ENCODE results near the gene THOC7. TPM values are rescaled to one million over a fixed set of nuclear protein-coding genes. Genes with fewer than 3 reads are reported as not detected.

Gene THOC7
- total and polyA plus RNA-seq, 2 experiments from 2014 or later, result 61.7 to 67.3 TPM

DNA sequence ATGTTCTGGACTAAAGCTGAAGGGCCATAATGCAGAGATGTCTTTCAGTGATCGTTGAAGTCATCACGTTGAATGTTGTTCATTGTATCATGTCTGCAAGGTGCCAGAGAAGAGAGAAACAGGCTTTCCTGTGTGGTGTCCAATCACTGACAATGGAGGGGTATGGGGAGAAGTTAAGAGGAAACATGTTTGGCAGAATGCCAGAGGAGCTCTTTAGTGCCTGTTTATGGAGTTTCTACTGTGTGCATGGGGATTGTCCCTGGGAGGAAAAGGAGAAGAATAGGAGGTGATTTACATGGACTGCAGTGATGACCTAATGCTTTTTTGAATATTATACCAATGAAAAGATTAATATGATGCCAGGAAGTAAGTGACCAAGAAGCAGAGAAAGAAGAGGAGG lies 36.9 kb upstream of the THOC7 start:
- H3K79me2 ChIP-seq, result peaks cover 5% of the 10 kb centered on the region
- 65% methylated on average over 2 of the region's 2 CpGs for WGBS (ENCODE audit: low lambda C conversion rate, missing lambda C conversion rate)
- peaks cover 5% of the 10 kb centered on the region for H4K20me1 ChIP-seq (ENCODE audit: insufficient read depth, poor library complexity, severe bottlenecking)
- H3K4me3 ChIP-seq, result no peak overlapping the region
- no peak overlapping the region for H3K4me2 ChIP-seq
- no peaks in the 10 kb centered on the region for H3K27me3 ChIP-seq
- peak; percentile 20 for DNase-seq (ENCODE audit: low spot score)
- no peak overlapping the region for H3K27ac ChIP-seq
- H2AFZ ChIP-seq, result no peak overlapping the region
- no peaks in the 10 kb centered on the region for H3K9me3 ChIP-seq (ENCODE audit: low read depth)
- TF ChIP-seq EZH2 (IDR thresholded peaks at IDR 0.05; ENCODE audit: borderline replicate concordance) (no peak), EZH2phosphoT487 (IDR thresholded peaks at IDR 0.05; ENCODE audit: low read depth, severe bottlenecking, unreplicated experiment) (no peak)
- TF ChIP-seq, protein P1, sequence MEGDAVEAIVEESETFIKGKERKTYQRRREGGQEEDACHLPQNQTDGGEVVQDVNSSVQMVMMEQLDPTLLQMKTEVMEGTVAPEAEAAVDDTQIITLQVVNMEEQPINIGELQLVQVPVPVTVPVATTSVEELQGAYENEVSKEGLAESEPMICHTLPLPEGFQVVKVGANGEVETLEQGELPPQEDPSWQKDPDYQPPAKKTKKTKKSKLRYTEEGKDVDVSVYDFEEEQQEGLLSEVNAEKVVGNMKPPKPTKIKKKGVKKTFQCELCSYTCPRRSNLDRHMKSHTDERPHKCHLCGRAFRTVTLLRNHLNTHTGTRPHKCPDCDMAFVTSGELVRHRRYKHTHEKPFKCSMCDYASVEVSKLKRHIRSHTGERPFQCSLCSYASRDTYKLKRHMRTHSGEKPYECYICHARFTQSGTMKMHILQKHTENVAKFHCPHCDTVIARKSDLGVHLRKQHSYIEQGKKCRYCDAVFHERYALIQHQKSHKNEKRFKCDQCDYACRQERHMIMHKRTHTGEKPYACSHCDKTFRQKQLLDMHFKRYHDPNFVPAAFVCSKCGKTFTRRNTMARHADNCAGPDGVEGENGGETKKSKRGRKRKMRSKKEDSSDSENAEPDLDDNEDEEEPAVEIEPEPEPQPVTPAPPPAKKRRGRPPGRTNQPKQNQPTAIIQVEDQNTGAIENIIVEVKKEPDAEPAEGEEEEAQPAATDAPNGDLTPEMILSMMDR (IDR thresholded peaks at IDR 0.05; ENCODE audit: poor library complexity), result no peak
- H3K36me3 ChIP-seq (replicated peaks; ENCODE audit: insufficient read depth, low read depth), result no peaks in the 10 kb centered on the region
- H3K9me2 ChIP-seq (replicated peaks; ENCODE audit: insufficient read depth), result no peaks in the 10 kb centered on the region
- H3K4me1 ChIP-seq (ENCODE audit: insufficient read depth), result no peaks in the 10 kb centered on the region

DNA sequence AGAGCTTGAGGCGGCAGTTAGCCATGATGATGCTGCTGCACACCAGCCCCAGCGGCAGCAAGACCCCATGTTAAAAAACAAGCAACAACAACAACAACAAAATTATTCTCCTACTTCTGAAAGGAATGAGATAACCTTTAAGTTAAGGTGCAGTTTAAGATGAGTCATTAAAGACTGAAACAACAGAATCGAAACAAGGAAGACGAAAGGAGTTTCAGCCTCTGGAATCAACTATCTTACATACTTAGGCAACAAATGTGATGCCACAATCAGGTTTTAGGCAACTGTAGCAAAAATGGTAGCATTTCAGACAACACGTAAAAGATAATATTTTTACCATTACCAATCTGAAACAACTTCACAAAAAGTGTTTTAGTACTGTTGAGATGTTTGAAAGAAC lies 36.4 kb upstream of the THOC7 start:
- 96% methylated on average over 5 of the region's 5 CpGs for WGBS (ENCODE audit: low lambda C conversion rate, missing lambda C conversion rate)
- peaks cover 5% of the 10 kb centered on the region for H4K20me1 ChIP-seq (ENCODE audit: insufficient read depth, poor library complexity, severe bottlenecking)
- no peak for DNase-seq (ENCODE audit: low spot score)
- no peaks in the 10 kb centered on the region for H3K36me3 ChIP-seq (replicated peaks; ENCODE audit: insufficient read depth, low read depth)
- no peaks in the 10 kb centered on the region for H3K9me2 ChIP-seq (replicated peaks; ENCODE audit: insufficient read depth)
- peaks cover 9% of the 10 kb centered on the region for H3K79me2 ChIP-seq
- H3K4me2 ChIP-seq, result no peak overlapping the region
- H3K27ac ChIP-seq, result no peak overlapping the region
- no peaks in the 10 kb centered on the region for H3K4me1 ChIP-seq (ENCODE audit: insufficient read depth)
- H3K4me3 ChIP-seq, result no peak overlapping the region
- H3K9me3 ChIP-seq (ENCODE audit: low read depth), result no peaks in the 10 kb centered on the region
- H3K27me3 ChIP-seq, result no peaks in the 10 kb centered on the region
- no peak for TF ChIP-seq EZH2 (IDR thresholded peaks at IDR 0.05; ENCODE audit: borderline replicate concordance)
- TF ChIP-seq, protein P1 (IDR thresholded peaks at IDR 0.05; ENCODE audit: poor library complexity), result no peak
- no peak for TF ChIP-seq EZH2phosphoT487 (IDR thresholded peaks at IDR 0.05; ENCODE audit: low read depth, severe bottlenecking, unreplicated experiment)
- no peak overlapping the region for H2AFZ ChIP-seq

DNA sequence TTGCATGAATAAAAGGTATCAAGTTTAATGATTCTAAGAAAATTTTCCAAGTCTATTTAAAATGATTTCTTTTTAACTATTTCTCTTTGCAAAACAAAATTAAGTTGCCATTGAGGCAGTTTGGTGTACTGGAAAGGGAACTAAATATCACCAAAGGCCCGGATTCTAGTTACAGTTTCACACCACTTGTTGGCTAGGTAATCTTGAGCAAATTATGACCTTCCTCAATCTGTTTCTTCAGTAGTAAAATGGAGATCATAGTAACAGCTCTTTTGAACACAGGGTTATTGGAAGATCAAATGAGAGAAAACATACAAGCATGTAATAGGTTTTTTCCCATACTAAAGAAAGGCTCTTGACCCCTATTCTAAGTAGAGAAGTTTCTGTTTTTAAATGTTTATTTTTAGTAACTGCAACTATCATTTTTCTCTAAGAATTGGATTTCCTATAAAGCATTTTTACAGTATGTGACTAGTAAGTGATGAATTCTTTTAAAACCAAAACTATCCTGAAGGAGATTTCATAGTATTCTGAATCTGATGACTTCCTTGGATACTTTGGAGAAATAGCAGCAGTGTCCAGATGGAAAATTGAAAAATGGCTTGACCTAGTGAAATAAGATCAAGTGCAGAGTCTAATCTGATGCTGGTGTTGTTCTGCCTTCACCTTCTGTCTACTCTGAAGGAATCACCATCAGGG lies 32.9 kb upstream of the THOC7 start:
- 79% methylated on average over 1 of the region's 1 CpG for WGBS (ENCODE audit: low lambda C conversion rate, missing lambda C conversion rate)
- Histone ChIP-seq H2AFZ (no peak overlapping the region), H3K4me3 (no peak overlapping the region), H3K36me3 (replicated peaks; ENCODE audit: insufficient read depth, low read depth) (no peaks in the 10 kb centered on the region), H3K27me3 (no peaks in the 10 kb centered on the region), H3K27ac (no peak overlapping the region), H4K20me1 (ENCODE audit: insufficient read depth, poor library complexity, severe bottlenecking) (peaks cover 5% of the 10 kb centered on the region), H3K4me1 (ENCODE audit: insufficient read depth) (no peaks in the 10 kb centered on the region), H3K79me2 (peaks cover 18% of the 10 kb centered on the region), H3K9me3 (ENCODE audit: low read depth) (no peaks in the 10 kb centered on the region), H3K4me2 (no peak overlapping the region), H3K9me2 (replicated peaks; ENCODE audit: insufficient read depth) (no peaks in the 10 kb centered on the region)
- no peak for DNase-seq (ENCODE audit: low spot score)
- TF ChIP-seq, protein P1 (IDR thresholded peaks at IDR 0.05; ENCODE audit: poor library complexity), result no peak
- TF ChIP-seq EZH2phosphoT487 (IDR thresholded peaks at IDR 0.05; ENCODE audit: low read depth, severe bottlenecking, unreplicated experiment), result no peak
- TF ChIP-seq EZH2 (IDR thresholded peaks at IDR 0.05; ENCODE audit: borderline replicate concordance), result no peak
